ENCODE measurements around the gene CA10.

CA10 gene

DNA sequence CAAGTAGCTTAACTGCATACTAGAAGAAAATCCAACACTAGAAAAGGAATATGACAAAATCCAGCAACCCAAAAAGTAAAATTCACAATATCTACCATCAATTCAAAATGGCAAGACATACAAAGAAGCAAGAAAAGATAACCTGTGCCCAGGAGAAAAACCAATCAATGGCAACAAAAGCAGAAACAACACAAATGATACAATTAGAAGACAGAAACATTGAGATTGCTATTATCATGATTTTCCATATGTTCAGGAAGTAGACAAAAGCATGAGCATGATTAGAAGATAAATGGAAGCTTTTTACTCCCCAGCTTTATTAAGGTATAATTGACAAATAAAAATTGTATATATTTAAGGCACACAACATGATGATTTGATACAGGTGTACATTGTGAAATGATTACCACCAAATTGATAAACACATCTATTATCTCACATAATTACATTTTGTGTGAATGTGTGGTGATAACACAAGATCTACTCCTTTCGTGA, 117.3 kb downstream of the CA10 start:
- H3K4me1 Mint-ChIP-seq (ENCODE audit: low read depth): no peaks in the 10 kb centered on the region
- H3K36me3 Mint-ChIP-seq (ENCODE audit: low read depth): no peaks in the 10 kb centered on the region
- H3K27ac Mint-ChIP-seq: no peak overlapping the region
- no peak for DNase-seq
- no peak overlapping the region for H3K4me3 Mint-ChIP-seq
- no peaks in the 10 kb centered on the region for H3K9me3 Mint-ChIP-seq
- H3K27me3 Mint-ChIP-seq: peaks cover 8% of the 10 kb centered on the region

DNA sequence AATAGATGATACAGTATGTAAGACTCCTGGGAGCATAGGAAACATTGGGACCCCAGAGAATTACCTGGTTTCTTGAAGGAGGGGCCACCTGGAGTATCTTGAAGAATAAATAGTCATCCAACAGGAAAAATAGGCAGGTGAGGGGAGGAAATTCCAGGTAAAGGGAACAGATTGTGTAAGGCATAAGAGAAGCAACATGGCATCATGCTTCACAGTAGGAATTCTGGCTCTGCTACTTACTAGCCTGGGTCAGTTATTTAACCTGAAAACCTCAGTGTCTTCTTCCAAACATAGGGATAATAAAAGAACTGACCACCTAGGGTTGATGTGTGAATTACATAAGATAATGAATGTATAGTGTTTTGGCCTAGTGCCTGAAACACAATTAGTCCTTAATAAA, 122.1 kb downstream of the CA10 start:
- Mint-ChIP-seq H3K27ac (no peak overlapping the region), H3K9me3 (no peaks in the 10 kb centered on the region), H3K36me3 (ENCODE audit: low read depth) (no peaks in the 10 kb centered on the region), H3K4me1 (ENCODE audit: low read depth) (no peaks in the 10 kb centered on the region), H3K4me3 (no peak overlapping the region), H3K27me3 (no peaks in the 10 kb centered on the region)
- DNase-seq: no peak

DNA sequence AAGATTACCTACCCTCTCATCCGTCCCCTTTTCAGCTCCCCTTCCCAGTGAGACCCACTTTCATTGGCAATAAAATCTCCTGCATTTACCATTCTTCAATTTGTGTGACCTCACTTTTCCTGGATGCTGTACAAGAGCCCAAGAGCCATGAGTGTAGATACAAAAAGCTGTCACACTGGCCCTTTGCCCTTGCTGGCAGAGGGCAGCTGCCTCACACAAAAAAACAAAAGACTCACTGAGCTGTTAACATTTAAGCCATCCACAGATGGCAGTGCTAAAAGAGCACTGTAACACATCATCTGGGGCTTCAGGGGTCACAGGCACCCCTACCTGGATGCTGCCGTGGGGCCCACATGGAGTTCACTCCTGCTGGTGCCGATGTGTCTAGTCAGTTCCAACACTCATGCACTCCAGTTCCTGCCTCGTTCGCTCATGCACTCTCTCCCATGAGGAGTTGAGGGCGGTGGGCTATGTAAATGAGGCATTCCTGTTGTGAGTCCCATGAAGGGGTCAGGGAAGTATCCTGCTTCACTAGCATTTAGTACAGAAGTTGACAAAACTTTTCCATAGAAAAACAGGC, 123.1 kb downstream of the CA10 start:
- no peak for DNase-seq
- no peaks in the 10 kb centered on the region for H3K27me3 Mint-ChIP-seq
- H3K4me3 Mint-ChIP-seq: no peak overlapping the region
- H3K27ac Mint-ChIP-seq: no peak overlapping the region
- no peaks in the 10 kb centered on the region for H3K36me3 Mint-ChIP-seq (ENCODE audit: low read depth)
- H3K9me3 Mint-ChIP-seq: no peaks in the 10 kb centered on the region
- H3K4me1 Mint-ChIP-seq (ENCODE audit: low read depth): no peaks in the 10 kb centered on the region

DNA sequence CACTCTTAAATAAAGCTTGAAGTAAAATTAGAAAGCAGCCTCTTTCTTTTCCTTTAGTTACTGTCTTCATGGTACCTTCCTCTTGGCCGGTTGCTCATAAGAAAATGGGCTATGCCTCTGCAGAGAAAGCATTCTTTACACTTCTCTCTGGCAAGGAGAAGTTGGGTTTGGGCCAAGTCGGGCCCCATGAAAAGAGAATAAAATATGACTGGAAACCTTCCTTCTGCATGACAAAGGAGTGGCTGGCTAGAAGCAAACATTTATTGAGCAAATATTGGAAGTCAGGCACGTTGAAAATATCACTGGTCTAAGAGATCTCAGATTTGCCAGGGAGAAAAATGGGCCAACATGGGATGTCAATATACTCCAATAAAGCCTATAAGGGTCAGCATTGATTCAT, 126.1 kb downstream of the CA10 start:
- Mint-ChIP-seq H3K9me3 (no peaks in the 10 kb centered on the region), H3K36me3 (ENCODE audit: low read depth) (no peaks in the 10 kb centered on the region), H3K4me3 (no peak overlapping the region), H3K27ac (no peak overlapping the region), H3K27me3 (peaks cover 3% of the 10 kb centered on the region), H3K4me1 (ENCODE audit: low read depth) (no peaks in the 10 kb centered on the region)
- DNase-seq: no peak

DNA sequence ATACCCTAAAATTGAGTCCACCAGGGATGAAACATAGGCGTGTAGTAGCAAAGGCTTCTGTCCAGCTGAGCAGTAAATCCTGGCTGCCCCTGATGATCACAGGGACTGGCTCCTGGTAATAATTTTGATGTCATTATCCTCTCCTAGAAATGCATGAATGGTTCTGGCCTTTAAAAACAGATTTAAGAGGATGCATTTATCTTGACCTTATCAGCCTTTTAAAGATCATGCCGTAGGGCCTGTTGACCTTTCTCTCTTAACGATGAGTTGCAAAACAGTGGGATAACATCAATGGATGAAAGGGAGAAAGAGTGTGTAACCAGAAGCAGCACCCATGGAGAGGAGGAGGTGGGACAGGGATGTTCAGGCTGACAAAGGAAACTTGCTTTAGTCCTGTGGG, 128.5 kb downstream of the CA10 start:
- no peaks in the 10 kb centered on the region for H3K36me3 Mint-ChIP-seq (ENCODE audit: low read depth)
- peaks cover 3% of the 10 kb centered on the region for H3K27me3 Mint-ChIP-seq
- DNase-seq: no peak
- no peak overlapping the region for H3K27ac Mint-ChIP-seq
- H3K4me3 Mint-ChIP-seq: no peak overlapping the region
- H3K9me3 Mint-ChIP-seq: no peaks in the 10 kb centered on the region
- H3K4me1 Mint-ChIP-seq (ENCODE audit: low read depth): no peaks in the 10 kb centered on the region

- no peak for DNase-seq
- Mint-ChIP-seq H3K4me3 (no peak overlapping the region), H3K4me1 (ENCODE audit: low read depth) (no peaks in the 10 kb centered on the region), H3K9me3 (no peaks in the 10 kb centered on the region), H3K36me3 (ENCODE audit: low read depth) (no peaks in the 10 kb centered on the region), H3K27ac (no peak overlapping the region), H3K27me3 (peaks cover 3% of the 10 kb centered on the region)
Observed at GRCh38 chr17:52027620-52028295, 130.8 kb downstream of the CA10 start.

DNA sequence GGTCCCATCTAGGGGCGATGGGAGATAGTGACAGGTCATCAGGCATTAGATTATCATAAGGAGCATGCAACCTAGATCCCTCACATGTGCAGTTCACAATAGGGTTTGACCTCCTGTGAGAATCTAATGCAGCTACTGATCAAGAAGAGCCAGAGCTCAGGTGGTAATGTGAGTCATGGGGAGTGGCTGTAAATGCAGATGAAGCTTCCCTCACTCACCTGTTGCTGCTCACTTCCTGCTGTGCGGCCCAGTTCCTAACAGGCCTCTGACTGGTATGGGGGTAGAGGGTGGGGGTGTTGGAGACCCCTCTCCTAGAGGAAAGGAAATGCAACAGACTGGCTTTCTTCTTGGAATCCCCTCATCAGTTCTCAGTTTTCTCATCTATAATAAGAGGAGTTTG, 131.4 kb downstream of the CA10 start:
- H3K4me1 Mint-ChIP-seq (ENCODE audit: low read depth): no peaks in the 10 kb centered on the region
- H3K27ac Mint-ChIP-seq: no peak overlapping the region
- no peaks in the 10 kb centered on the region for H3K36me3 Mint-ChIP-seq (ENCODE audit: low read depth)
- no peaks in the 10 kb centered on the region for H3K9me3 Mint-ChIP-seq
- H3K27me3 Mint-ChIP-seq: peaks cover 6% of the 10 kb centered on the region
- no peak overlapping the region for H3K4me3 Mint-ChIP-seq
- no peak for DNase-seq

DNA sequence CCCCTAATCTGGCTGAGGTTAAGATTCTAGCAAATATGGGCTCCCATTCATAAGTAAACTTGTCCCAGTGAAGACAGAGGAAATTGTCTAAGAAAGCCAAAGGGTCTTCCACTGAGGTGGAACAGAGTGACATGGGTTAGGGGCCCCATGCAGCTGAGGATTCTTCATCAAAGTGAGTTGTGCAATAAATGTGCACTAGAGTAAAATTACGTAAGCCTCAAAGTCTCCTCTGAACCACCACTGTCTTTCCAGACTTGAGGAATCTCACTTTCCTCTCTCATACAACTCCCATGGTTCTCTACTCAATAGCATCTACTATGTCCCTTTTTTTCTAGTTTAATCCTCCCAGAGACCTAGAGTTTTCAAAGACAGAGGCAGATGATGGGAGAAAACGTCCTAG, 132.4 kb downstream of the CA10 start:
- Mint-ChIP-seq H3K36me3 (ENCODE audit: low read depth) (no peaks in the 10 kb centered on the region), H3K4me3 (no peak overlapping the region), H3K4me1 (ENCODE audit: low read depth) (no peaks in the 10 kb centered on the region), H3K9me3 (no peaks in the 10 kb centered on the region), H3K27me3 (peaks cover 10% of the 10 kb centered on the region), H3K27ac (no peak overlapping the region)
- DNase-seq: no peak

- DNase-seq: no peak
- Mint-ChIP-seq H3K36me3 (ENCODE audit: low read depth) (no peaks in the 10 kb centered on the region), H3K27me3 (peaks cover 10% of the 10 kb centered on the region), H3K4me1 (ENCODE audit: low read depth) (no peaks in the 10 kb centered on the region), H3K9me3 (no peaks in the 10 kb centered on the region), H3K27ac (no peak overlapping the region), H3K4me3 (no peak overlapping the region)
Observed at GRCh38 chr17:52025236-52025635, 133.3 kb downstream of the CA10 start.

DNA sequence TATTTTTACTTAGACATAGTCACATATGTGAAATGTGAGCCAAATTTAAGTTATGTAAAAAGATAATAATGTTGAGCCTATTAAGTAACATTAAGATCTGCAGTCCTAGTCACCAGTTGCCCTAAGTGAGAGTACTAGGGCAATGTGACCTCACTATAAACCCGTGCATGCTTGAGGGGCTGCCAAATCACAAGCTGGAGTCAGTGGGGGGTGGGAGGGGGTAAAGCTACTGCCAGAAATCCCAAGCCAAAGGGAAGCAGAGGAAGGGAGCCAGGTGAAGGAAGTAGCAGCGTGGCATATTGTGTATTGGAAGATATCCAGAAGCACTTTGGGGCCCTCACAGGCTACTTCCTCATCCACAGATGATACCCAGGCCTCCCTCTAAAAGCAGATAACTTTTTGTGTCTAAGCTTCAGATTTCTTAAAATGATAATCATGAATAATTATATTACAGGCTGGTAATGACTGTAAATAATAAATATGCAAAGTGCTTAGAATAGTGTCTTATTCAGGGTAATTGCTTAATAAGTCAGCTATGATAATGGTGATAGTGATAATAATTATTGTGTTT, 134.1 kb downstream of the CA10 start:
- no peak overlapping the region for H3K27ac Mint-ChIP-seq
- no peak overlapping the region for H3K4me3 Mint-ChIP-seq
- H3K36me3 Mint-ChIP-seq (ENCODE audit: low read depth): no peaks in the 10 kb centered on the region
- no peak for DNase-seq
- H3K27me3 Mint-ChIP-seq: peaks cover 8% of the 10 kb centered on the region
- no peaks in the 10 kb centered on the region for H3K9me3 Mint-ChIP-seq
- no peaks in the 10 kb centered on the region for H3K4me1 Mint-ChIP-seq (ENCODE audit: low read depth)

DNA sequence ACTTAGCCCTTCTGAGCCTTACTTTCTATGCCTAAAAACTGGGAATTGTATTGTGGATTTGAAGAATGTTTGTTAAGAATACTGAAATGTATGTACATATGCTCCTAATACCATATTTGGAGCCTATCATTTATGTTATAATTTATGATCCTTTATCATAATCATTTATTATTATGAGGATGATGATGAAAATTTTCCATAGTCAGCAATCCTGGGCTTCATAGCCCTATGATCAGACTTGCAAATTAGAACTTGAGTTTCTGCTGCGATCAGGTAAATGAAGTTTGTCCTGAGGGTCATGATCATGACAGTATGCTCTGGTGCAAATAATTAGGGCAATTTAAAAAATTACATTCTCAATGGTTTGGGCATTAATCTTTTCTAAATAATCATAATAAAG, 147.4 kb downstream of the CA10 start:
- Mint-ChIP-seq H3K36me3 (ENCODE audit: low read depth) (no peaks in the 10 kb centered on the region), H3K27me3 (peaks cover 3% of the 10 kb centered on the region), H3K27ac (no peak overlapping the region), H3K4me3 (no peak overlapping the region), H3K9me3 (no peaks in the 10 kb centered on the region), H3K4me1 (ENCODE audit: low read depth) (no peaks in the 10 kb centered on the region)
- no peak for DNase-seq

- no peak overlapping the region for H3K4me3 Mint-ChIP-seq
- no peaks in the 10 kb centered on the region for H3K36me3 Mint-ChIP-seq (ENCODE audit: low read depth)
- H3K4me1 Mint-ChIP-seq (ENCODE audit: low read depth): no peaks in the 10 kb centered on the region
- H3K27ac Mint-ChIP-seq: no peak overlapping the region
- DNase-seq: no peak
- peaks cover 3% of the 10 kb centered on the region for H3K27me3 Mint-ChIP-seq
- H3K9me3 Mint-ChIP-seq: no peaks in the 10 kb centered on the region
Observed at GRCh38 chr17:51999654-52000053, 158.9 kb downstream of the CA10 start.

DNA sequence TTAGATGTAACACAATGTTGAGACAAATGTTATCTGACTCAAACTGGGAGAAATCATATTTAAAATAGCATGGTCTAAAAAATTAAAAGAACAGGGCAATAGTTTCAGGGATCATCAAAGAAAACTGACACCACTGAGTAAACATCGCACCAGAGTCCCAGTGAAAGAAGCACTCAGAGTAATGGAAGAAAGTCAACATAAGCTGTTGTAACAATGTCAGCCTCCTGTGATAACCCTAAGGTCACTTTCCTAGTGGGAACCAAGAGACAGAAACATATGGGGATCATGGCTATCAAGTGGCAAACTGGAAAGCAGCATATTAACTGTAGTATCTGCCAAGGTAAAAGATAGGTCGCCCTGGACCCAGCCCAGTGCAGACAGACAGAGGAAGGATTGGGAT, 160.8 kb downstream of the CA10 start:
- Mint-ChIP-seq H3K4me1 (ENCODE audit: low read depth) (no peaks in the 10 kb centered on the region), H3K4me3 (no peak overlapping the region), H3K9me3 (no peaks in the 10 kb centered on the region), H3K36me3 (ENCODE audit: low read depth) (no peaks in the 10 kb centered on the region), H3K27ac (no peak overlapping the region), H3K27me3 (no peaks in the 10 kb centered on the region)
- no peak for DNase-seq

GRCh38 chr17:51995797-51996403, 162.6 kb downstream of the CA10 start:
- Mint-ChIP-seq H3K27ac (no peak overlapping the region), H3K36me3 (ENCODE audit: low read depth) (no peaks in the 10 kb centered on the region), H3K9me3 (no peaks in the 10 kb centered on the region), H3K27me3 (no peaks in the 10 kb centered on the region), H3K4me3 (no peak overlapping the region), H3K4me1 (ENCODE audit: low read depth) (no peaks in the 10 kb centered on the region)
- no peak for DNase-seq

- Mint-ChIP-seq H3K9me3 (no peaks in the 10 kb centered on the region), H3K27ac (no peak overlapping the region), H3K27me3 (no peaks in the 10 kb centered on the region), H3K4me3 (no peak overlapping the region), H3K4me1 (ENCODE audit: low read depth) (no peaks in the 10 kb centered on the region), H3K36me3 (ENCODE audit: low read depth) (no peaks in the 10 kb centered on the region)
- no peak for DNase-seq
Observed at GRCh38 chr17:51992864-51993416, 165.6 kb downstream of the CA10 start.
